GM10266 (cell line): ENCODE measurements around the gene MLKL.
A peak's percentile ranks its signal among the peaks of the same experiment; 100 is the strongest.

Experiments
- DNase-seq: peaks from one replicate; pipeline ENCODE4 v3.0.0; 2012; ENCODE audit errors: extremely low spot score
- CTCF ChIP-seq: IDR thresholded peaks from 2 replicates; pipeline ENCODE4 v1.5.1; 2012; ENCODE audit warnings: mild to moderate bottlenecking, low read depth; ENCODE audit not compliant: control insufficient read depth, insufficient read depth; ENCODE audit errors: missing control alignments

MLKL gene

DNA sequence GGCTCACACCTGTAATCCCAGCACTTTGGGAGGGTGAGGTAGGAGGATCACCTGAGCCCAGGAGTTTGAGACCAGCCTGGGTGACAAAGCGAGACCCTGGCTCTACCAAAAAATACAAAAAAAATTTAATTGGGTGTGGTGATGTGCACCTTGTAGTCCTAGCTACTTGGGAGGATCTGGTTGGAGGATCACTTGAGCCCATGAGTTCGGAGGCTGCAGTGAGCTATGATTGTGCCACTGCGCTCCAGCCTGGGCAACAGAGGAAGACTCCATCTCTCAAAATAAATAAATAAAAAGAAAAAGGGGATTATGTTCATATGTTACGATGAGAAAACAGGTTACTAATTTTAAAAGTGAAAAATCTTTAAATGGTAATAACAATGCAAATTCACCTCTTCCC lies 996 bp downstream of the MLKL start:
- no peak for DNase-seq
- TF ChIP-seq CTCF: no peak

DNA sequence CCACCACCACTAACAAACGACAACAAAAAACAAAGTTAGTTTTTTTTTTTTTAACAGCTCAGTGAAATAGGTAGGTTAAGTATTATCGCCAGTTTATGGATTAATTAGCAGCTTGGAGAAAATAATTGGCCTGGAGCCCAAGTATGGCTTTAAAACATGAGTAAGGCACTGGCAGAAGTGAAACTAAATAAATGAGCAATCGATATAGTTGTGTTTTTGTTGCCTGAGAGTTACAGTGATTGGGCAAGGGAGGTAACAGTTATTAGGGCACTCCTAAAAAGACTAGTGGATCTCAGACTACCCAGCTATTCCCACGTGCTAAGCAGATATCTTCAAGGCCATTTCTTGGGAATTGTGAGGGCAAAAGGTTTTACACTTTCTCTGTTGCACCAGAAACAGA lies 2.4 kb downstream of the MLKL start:
- TF ChIP-seq CTCF: no peak
- no peak for DNase-seq

DNA sequence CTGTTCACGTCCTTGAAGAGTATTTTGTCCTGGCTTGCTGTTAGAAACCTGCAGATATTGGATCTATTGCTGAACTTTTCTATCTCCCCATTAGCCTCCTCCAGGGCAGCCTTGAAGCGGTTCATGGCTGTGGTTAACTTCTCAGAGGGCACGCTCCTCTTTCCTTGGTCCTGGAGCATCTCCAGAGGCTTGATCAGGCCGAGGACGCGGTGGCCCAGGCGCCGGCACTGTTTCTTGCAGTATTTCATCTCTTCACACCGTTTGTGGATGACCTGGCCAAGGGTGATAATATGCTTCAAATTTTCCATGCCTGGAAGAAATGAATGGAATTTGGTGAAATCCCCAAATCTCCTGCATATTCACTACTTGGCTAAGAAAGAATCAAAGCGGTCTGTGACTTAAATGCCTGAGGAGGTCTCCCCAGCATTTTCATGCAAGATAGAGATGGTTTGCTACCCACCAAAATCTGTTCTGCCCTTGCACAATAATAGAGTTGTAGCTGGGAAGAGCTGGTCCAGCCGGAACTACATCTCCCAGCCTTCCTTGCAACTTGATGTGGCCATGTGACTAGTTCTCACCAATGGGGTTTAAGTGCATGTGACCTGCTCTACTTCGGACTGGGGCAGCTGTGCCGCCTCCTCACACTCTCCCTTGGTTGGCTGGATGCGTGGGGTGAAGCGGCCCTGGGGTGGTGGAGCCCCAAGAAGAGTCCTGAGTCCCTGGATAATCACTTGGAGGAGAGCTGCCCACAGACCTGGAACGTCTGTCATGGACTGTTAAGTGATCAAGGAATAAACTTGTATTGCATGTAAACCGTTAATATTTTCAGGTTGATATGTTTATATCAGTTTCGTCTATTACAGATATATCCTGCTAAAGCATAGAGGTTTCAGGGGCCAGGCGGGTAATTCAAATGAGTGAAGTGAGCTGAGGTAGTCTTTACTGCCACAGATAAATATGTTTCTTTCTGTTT lies 4.9 kb downstream of the MLKL start:
- no peak for TF ChIP-seq CTCF
- DNase-seq: peak; percentile 83

GRCh38 chr16:74691093-74691855 lies 9.4 kb downstream of the MLKL start:
- TF ChIP-seq CTCF: no peak
- DNase-seq: no peak

GRCh38 chr16:74682556-74682955 lies 18.1 kb downstream of the MLKL start:
- no peak for DNase-seq
- TF ChIP-seq CTCF: no peak

GRCh38 chr16:74680681-74681080 lies 20.0 kb downstream of the MLKL start:
- TF ChIP-seq CTCF: no peak
- DNase-seq: no peak
